A673 (cell line): ENCODE measurements around the gene HYI. TPM values are rescaled to one million over a fixed set of nuclear protein-coding genes. Genes with fewer than 3 reads are reported as not detected.

Experiments used
- BruUV-seq: library from RNA; stranded (reverse); fragments of 400-500 nt; replicated peaks from 2 replicates; lab custom pipeline; 2021; lab: Mats Ljungman, UMichigan
- CTCF ChIA-PET: fragments of 300-600 bp; sonication (Branson Sonifier 250); formaldehyde crosslinking; loops from one replicate; lab custom pipeline; 2022; ENCODE audit warnings: antibody characterized with exemption; lab: Charles Lee
- POLR2A ChIA-PET: fragments of 300-600 bp; sonication (Branson Sonifier 250); formaldehyde crosslinking; loops from one replicate; lab custom pipeline; 2022; ENCODE audit warnings: antibody characterized with exemption; ENCODE audit not compliant: low non-redundant PET; lab: Charles Lee
- DNase-seq: peaks from one replicate; pipeline ENCODE4 v3.0.0-alpha.2; 2015; ENCODE audit warnings: low spot score
- H3K27ac ChIP-seq: fragments of 200-600 bp; sonication (generic); 2 replicates; pipeline ENCODE4 v1.5.1; 2016; ENCODE audit warnings: mixed run types, low read depth, mild to moderate bottlenecking, mixed read lengths, antibody characterized with exemption, low read length; ENCODE audit not compliant: poor library complexity, severe bottlenecking
- H3K27me3 ChIP-seq: fragments of 200-600 bp; sonication (generic); replicated peaks from 2 replicates; pipeline ENCODE4 v1.6.1; 2017; ENCODE audit warnings: mixed run types, low read depth, mild to moderate bottlenecking, mixed read lengths, antibody characterized with exemption, low read length; ENCODE audit not compliant: insufficient read depth, poor library complexity
- H3K36me3 ChIP-seq: fragments of 200-600 bp; sonication (generic); 2 replicates; pipeline ENCODE4 v1.6.1; 2016; ENCODE audit warnings: mixed run types, mild to moderate bottlenecking, mixed read lengths, antibody characterized with exemption, low read length; ENCODE audit not compliant: insufficient read depth, poor library complexity, severe bottlenecking
- H3K4me1 ChIP-seq: fragments of 200-600 bp; sonication (generic); 2 replicates; pipeline ENCODE4 v1.6.1; 2017; ENCODE audit warnings: mixed run types, mild to moderate bottlenecking, mixed read lengths, antibody characterized with exemption, low read length; ENCODE audit not compliant: insufficient read depth, poor library complexity, severe bottlenecking
- H3K4me3 ChIP-seq: fragments of 200-600 bp; sonication (generic); 2 replicates; pipeline ENCODE4 v1.5.1; 2016; ENCODE audit warnings: low read depth, mixed run types, mild to moderate bottlenecking, mixed read lengths, low read length; ENCODE audit not compliant: poor library complexity, severe bottlenecking
- H3K9me3 ChIP-seq: fragments of 200-600 bp; sonication (generic); 2 replicates; pipeline ENCODE4 v1.6.1; 2016; ENCODE audit warnings: mixed run types, low read depth, mild to moderate bottlenecking, mixed read lengths, antibody characterized with exemption, low read length; ENCODE audit not compliant: poor library complexity, severe bottlenecking
- EZH2 ChIP-seq: fragments of 200-600 bp; sonication (generic); IDR thresholded peaks from 2 replicates; pipeline ENCODE4 v1.6.1; 2017; ENCODE audit warnings: borderline replicate concordance, low read depth, mild to moderate bottlenecking, mixed read lengths, antibody characterized with exemption, low read length; ENCODE audit not compliant: poor library complexity, severe bottlenecking
- intact Hi-C: fragments of 100-400 bp; cut with micrococcal nuclease; formaldehyde crosslinking; loops from one replicate; pipeline ENCODE4 v1.10.0; 2022; ENCODE audit not compliant: unreplicated experiment
- total RNA-seq: library from RNA; stranded (reverse); gene quantifications from 2 replicates; pipeline ENCODE4 v1.2.3, GENCODE V29; 2021
- TF ChIP-seq, protein P1 (sequence below): fragments of 300-800, 200-600 bp; sonication (generic); conservative IDR thresholded peaks from 2 replicates; pipeline ENCODE4 v1.5.1; 2017; ENCODE audit warnings: low read depth, mild to moderate bottlenecking, antibody characterized with exemption, low read length, moderate library complexity, mixed read lengths

Gene HYI
- total RNA-seq, 1 experiment from 2014 or later: 14.8 TPM

DNA sequence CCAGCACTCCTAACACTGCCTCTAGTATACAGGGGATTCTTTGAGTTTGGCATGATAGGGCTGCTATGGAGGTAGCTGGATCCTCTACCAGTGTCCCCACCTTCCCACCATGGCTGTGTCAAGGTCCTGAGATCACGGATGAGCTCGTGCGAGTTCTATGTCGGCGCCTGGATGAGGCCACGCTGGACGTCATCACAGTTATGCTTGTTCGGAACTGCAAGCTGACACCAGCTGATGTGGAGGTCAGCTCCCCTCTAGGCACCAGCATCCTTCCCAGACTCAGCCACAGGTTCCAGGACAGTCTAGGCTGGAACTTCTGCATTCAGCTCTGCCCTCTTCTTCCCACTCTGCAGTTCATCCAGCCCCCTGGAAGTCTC is 15.2 kb downstream of the HYI start:
- POLR2A ChIA-PET: no interaction called here
- Histone ChIP-seq H3K4me1 (peaks cover 10% of the 10 kb centered on the region), H3K27ac (no peak overlapping the region), H3K4me3 (no peak overlapping the region), H3K9me3 (no peaks in the 10 kb centered on the region), H3K27me3 (no peaks in the 10 kb centered on the region), H3K36me3 (peaks cover 14% of the 10 kb centered on the region)
- no TSS peak for BruUV-seq
- TF ChIP-seq, protein P1, sequence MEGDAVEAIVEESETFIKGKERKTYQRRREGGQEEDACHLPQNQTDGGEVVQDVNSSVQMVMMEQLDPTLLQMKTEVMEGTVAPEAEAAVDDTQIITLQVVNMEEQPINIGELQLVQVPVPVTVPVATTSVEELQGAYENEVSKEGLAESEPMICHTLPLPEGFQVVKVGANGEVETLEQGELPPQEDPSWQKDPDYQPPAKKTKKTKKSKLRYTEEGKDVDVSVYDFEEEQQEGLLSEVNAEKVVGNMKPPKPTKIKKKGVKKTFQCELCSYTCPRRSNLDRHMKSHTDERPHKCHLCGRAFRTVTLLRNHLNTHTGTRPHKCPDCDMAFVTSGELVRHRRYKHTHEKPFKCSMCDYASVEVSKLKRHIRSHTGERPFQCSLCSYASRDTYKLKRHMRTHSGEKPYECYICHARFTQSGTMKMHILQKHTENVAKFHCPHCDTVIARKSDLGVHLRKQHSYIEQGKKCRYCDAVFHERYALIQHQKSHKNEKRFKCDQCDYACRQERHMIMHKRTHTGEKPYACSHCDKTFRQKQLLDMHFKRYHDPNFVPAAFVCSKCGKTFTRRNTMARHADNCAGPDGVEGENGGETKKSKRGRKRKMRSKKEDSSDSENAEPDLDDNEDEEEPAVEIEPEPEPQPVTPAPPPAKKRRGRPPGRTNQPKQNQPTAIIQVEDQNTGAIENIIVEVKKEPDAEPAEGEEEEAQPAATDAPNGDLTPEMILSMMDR: no peak
- TF ChIP-seq EZH2: no peak
- intact Hi-C loops: no loop called here
- CTCF ChIA-PET: no interaction called here
- DNase-seq: no peak

GRCh38 chr1:43438006-43438405 is 15.7 kb downstream of the HYI start:
- no TSS peak for BruUV-seq
- POLR2A ChIA-PET: no interaction called here

GRCh38 chr1:43437031-43437973 is 16.4 kb downstream of the HYI start:
- intact Hi-C loops: no loop called here
- peaks cover 14% of the 10 kb centered on the region for H3K36me3 ChIP-seq
- DNase-seq: no peak
- no peak overlapping the region for H3K27ac ChIP-seq
- peaks cover 10% of the 10 kb centered on the region for H3K4me1 ChIP-seq
- H3K9me3 ChIP-seq: no peaks in the 10 kb centered on the region
- no TSS peak for BruUV-seq
- TF ChIP-seq EZH2: no peak
- TF ChIP-seq, protein P1: no peak
- ChIA-PET POLR2A (no interaction called here), CTCF (no interaction called here)
- H3K4me3 ChIP-seq: no peak overlapping the region
- H3K27me3 ChIP-seq: no peaks in the 10 kb centered on the region

More at GRCh38 chr1:43438006-43438405, 15.7 kb downstream of the HYI start:
- intact Hi-C loops: no loop called here
- Histone ChIP-seq H3K4me3 (no peak overlapping the region), H3K9me3 (no peaks in the 10 kb centered on the region), H3K27me3 (no peaks in the 10 kb centered on the region), H3K27ac (no peak overlapping the region), H3K36me3 (peaks cover 14% of the 10 kb centered on the region), H3K4me1 (peaks cover 10% of the 10 kb centered on the region)
- TF ChIP-seq, protein P1: no peak
- TF ChIP-seq EZH2: no peak
- CTCF ChIA-PET: no interaction called here
- no peak for DNase-seq
